Measurements from ENCODE around the gene PRDM16.

DNA sequence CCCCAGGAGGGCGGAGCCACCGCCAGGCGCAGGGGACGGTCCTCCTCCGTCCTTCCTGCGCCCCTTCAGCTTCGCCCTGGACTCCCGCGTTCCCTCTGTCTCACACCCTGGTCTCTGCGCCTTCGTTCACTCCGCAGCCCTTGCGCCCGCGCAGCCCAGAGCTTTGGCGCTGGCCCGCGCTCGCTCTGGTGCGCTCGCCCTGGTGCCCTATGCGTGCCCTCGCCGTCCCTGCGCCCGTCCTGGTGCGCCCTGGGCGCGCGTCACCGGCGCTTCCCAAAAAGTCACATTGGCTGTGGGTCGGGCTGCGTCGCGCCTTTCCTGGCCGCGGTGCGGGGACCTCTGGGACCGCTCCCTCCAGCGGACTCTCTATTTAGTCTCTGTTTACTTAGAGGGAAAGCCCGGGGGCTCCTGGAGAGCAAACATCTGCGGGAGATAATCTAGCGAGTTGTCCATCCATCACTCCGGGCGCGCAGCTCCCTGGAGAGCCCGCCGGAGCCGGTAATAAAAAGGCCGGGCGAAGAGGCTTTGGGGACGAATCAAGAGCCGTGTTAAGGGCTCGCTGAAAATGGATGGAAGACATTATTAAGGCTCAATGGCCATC lies 178.6 kb downstream of the PRDM16 start:
- TF ChIP-seq, protein P1, sequence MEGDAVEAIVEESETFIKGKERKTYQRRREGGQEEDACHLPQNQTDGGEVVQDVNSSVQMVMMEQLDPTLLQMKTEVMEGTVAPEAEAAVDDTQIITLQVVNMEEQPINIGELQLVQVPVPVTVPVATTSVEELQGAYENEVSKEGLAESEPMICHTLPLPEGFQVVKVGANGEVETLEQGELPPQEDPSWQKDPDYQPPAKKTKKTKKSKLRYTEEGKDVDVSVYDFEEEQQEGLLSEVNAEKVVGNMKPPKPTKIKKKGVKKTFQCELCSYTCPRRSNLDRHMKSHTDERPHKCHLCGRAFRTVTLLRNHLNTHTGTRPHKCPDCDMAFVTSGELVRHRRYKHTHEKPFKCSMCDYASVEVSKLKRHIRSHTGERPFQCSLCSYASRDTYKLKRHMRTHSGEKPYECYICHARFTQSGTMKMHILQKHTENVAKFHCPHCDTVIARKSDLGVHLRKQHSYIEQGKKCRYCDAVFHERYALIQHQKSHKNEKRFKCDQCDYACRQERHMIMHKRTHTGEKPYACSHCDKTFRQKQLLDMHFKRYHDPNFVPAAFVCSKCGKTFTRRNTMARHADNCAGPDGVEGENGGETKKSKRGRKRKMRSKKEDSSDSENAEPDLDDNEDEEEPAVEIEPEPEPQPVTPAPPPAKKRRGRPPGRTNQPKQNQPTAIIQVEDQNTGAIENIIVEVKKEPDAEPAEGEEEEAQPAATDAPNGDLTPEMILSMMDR (conservative IDR thresholded peaks at IDR 0.05 in 1 of 2, IDR thresholded peaks at IDR 0.05 in 1 of 2; ENCODE audit: extremely low read depth in 1 of 2, insufficient read depth in 1 of 2, low read depth in 1 of 2, low read length in 2 of 2) = no peak
- TF ChIP-seq EZH2 (IDR thresholded peaks at IDR 0.05; ENCODE audit: borderline replicate concordance, low read length) = no peak
